GM18867 (cell line): Measurements from ENCODE around the gene RGS8.

Source experiments
- ATAC-seq: cut with Tn5 transposase; IDR thresholded peaks from one replicate; pipeline ENCODE4 v1.9.1; 2021; ENCODE audit warnings: mild to moderate bottlenecking, moderate library complexity; ENCODE audit not compliant: unreplicated experiment

Gene RGS8

DNA sequence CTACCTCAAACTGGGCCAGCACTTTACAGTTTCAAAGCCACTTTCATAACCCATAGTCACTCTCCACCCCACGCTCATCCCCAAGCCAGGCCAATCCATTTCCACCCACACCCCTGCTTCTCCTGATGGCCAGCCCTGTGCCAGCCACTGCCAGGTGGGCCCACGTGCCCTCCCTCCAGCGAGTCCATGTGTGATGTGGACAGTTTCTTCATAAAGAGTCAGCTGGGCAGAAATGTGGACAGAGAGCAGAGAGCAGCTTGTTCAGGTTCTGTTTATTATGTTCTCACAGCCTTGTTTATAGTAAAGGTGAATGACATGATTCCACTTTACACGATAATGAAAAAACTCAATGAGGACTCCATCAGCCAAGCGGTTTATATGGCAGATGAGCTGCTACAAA, 42.8 kb downstream of the RGS8 start:
- ATAC-seq = no peak

DNA sequence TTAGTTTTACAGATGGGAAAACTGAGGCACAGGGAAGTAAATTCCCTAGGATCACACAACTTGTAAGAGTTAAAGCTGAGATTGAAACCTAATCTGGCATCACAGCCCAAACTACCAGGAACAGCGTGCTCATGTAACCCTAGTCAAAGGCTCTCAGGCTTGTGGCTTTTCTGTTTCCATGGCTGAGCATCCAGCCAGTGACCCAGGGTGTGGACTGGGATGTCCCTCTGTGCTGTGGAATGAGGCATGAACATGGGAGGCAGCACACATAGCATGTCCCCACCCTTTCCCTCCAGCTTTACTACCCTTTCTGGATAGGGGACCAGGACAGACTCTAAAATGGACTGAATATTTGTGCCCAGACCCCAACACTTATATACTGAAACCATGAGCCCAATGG, 45.1 kb downstream of the RGS8 start:
- ATAC-seq = no peak

DNA sequence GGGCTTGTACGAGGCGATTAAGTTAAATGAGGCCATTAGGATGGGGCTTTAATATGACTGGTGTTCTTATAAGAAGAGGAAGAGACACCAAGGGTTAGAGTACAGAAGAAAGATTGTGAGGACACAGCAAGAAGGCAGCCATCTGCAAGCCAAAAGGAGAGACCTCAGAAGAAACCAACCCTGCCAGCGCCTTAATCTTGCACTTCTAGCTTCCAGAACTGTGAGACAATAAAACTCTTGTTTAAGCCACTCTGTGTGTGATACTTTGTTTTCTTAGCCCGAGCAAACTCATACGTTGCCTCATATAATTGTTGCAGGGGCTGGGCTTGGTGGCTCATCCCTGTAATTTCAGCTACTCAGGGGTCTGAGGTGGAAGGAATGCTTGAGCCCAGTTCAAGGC, 46.6 kb downstream of the RGS8 start:
- ATAC-seq = no peak

DNA sequence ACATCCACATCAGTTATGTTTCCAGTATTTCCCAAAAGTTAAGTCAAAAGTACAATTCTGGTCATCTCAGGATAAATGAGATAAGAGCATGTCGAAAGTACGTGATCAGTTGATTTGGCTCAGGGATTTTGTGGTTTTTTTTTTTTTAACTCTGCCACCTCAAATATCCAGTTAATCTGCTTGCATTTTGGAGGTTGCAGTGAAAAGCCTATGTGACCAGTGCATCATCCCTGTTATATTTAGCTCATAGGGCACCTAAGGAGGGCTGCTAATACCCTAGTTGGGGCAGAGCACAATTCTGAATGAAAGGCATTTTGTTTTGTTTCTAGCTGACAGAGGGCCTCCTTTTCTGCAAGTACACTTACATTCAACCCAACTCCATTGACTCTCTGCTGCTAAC, 48.5 kb downstream of the RGS8 start:
- no peak for ATAC-seq
